Measurements from ENCODE around the gene CECR2. TPM values are rescaled to one million over a fixed set of nuclear protein-coding genes. Genes with fewer than 3 reads are reported as not detected.
A peak's percentile ranks its signal among the peaks of the same experiment; 100 is the strongest.

The CECR2 gene
- total and polyA plus RNA-seq, 2 of the 8 experiments (the other 6 are each of a cell fraction or from before 2014, with no cell fraction given), result 18.3 to 123 TPM

DNA sequence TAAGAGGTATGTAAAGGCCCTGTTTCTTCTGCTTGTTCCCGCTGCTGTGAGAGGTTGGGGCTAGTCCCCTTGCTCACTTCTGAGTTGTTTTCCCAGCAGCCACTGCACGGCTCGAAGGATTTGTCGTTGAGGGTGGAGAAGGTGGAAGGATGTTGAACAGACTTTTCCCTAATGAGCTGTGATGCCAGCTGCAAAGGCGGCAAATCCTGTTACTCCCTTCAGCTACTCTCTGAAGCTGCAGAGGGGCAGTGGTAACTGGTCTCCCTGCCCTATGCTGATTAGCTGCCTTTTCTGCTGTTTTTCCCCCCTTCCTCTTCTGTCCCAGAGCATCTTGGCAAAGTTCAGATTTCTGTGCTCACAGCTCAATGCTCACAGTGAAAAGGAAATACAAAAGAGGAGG, 103.7 kb downstream of the CECR2 start:
- no peaks in the 10 kb centered on the region for H3K9me3 ChIP-seq (ENCODE audit: insufficient read depth in 2 of 2, low read depth in 1 of 2, low read length in 1 of 2)
- H3K23ac ChIP-seq (ENCODE audit: insufficient read length), result no peak overlapping the region
- H2BK5ac ChIP-seq (ENCODE audit: low read depth, low read length), result 0 out of 2 replicates have a peak overlapping the region, but pooled peaks have one; percentile 57
- no peak overlapping the region for H3K18ac ChIP-seq (ENCODE audit: extremely low read depth, low read length)
- DNase-seq (ENCODE audit: low read depth in 1 of 2, low spot score in 2 of 2) (no peak), FAIRE-seq (no peak)
- H2AK5ac ChIP-seq (ENCODE audit: low read depth, low read length), result no peak overlapping the region
- H2BK15ac ChIP-seq (ENCODE audit: low read length), result no peak overlapping the region
- H3K27me3 ChIP-seq (replicated peaks in 1 of 4; ENCODE audit: control insufficient read depth in 3 of 4, extremely low read depth in 1 of 4, insufficient read depth in 3 of 4, low read length in 3 of 4), result no peaks in the 10 kb centered on the region
- peaks cover 25 to 39% of the 10 kb centered on the region in 2 experiments for H4K20me1 ChIP-seq (replicated peaks in 1 of 2; ENCODE audit: control insufficient read depth in 1 of 2, insufficient read depth in 2 of 2, low read length in 2 of 2)
- ChIA-PET POLR2A (ENCODE audit: partially characterized antibody) (interaction anchor here (0.8 to 1.9 kb wide), 4 partner anchors 8 to 107 kb away, joined by 3 read pairs; no protein-coding TSS in a partner anchor), CTCF (ENCODE audit: partially characterized antibody) (interaction anchor here (0.6 to 1.0 kb wide), 2 partner anchors 32 to 46 kb away, joined by 3 read pairs; no protein-coding TSS in a partner anchor)
- H2BK120ac ChIP-seq (replicated peaks; ENCODE audit: low read depth, low read length), result no peak overlapping the region
- no peak overlapping the region for H4K91ac ChIP-seq (replicated peaks; ENCODE audit: insufficient read length, low read length)
- no peak overlapping the region for H3K56ac ChIP-seq (replicated peaks; ENCODE audit: insufficient read length, low read depth, low read length)
- no peak overlapping the region for H3K4ac ChIP-seq (replicated peaks; ENCODE audit: insufficient read length, low read depth, low read length)
- 0 out of 2 replicates have a peak overlapping the region, but pooled peaks have one; percentile 20 for H2BK12ac ChIP-seq (ENCODE audit: low read depth, low read length)
- peaks cover 0 to 8% (median 0%) of the 10 kb centered on the region in 4 experiments; a peak in 3 of 8 replicates for H3K36me3 ChIP-seq (ENCODE audit: control insufficient read depth in 2 of 4, insufficient read depth in 4 of 4, low read length in 3 of 4)
- peaks cover 34 to 100% of the 10 kb centered on the region in 2 experiments for H3K79me2 ChIP-seq (ENCODE audit: control insufficient read depth in 1 of 2, insufficient read depth in 2 of 2, low read length in 2 of 2)
- no peaks in the 10 kb centered on the region for H3K23me2 ChIP-seq (ENCODE audit: low read depth, low read length)
- H2AFZ ChIP-seq (ENCODE audit: low read length), result no peak overlapping the region
- H4K8ac ChIP-seq (ENCODE audit: extremely low read depth, insufficient read depth, low read length), result no peak overlapping the region
- H3K4me3 ChIP-seq (ENCODE audit: extremely low read depth in 1 of 4, insufficient read depth in 2 of 4, low read depth in 3 of 4, low read length in 4 of 4), result no peak overlapping the region
- 86% methylated on average over 5 of the region's 5 CpGs; no CpG with 5 or more reads in 1 of the 2 experiments for WGBS, 2 experiments (ENCODE audit: extremely low coverage in 1 of 2, insufficient coverage in 1 of 2, insufficient read length in 1 of 2, insufficient replicate concordance in 2 of 2, low coverage in 1 of 2, low lambda C conversion rate in 2 of 2, missing lambda C conversion rate in 1 of 2)
- no peak overlapping the region for H4K5ac ChIP-seq (ENCODE audit: insufficient read length, low read depth, low read length)
- peaks cover 6% of the 10 kb centered on the region for H3K79me1 ChIP-seq (ENCODE audit: low read depth, low read length)
- no peak overlapping the region for H3K4me2 ChIP-seq (ENCODE audit: insufficient read depth in 1 of 2, low read depth in 2 of 2, low read length in 2 of 2)
- H2BK20ac ChIP-seq (ENCODE audit: low read length), result no peak overlapping the region
- H3K27ac ChIP-seq (ENCODE audit: low read depth, low read length), result no peak overlapping the region
- no peak overlapping the region for H3K14ac ChIP-seq (ENCODE audit: insufficient read length)
- peaks cover 4 to 22% (median 17%) of the 10 kb centered on the region in 4 experiments for H3K4me1 ChIP-seq (replicated peaks in 1 of 4; ENCODE audit: control insufficient read depth in 3 of 4, insufficient read depth in 4 of 4, low read length in 3 of 4)
- no peak overlapping the region; a peak in 1 of 7 replicates for H3K9ac ChIP-seq (replicated peaks in 1 of 4; ENCODE audit: extremely low read depth in 1 of 4, low read depth in 3 of 4, low read length in 3 of 4)
- no peak for TF ChIP-seq FOSL1 (IDR thresholded peaks at IDR 0.05; ENCODE audit: insufficient read depth, low read depth, low read length)
- TF ChIP-seq POLR2AphosphoS5 (IDR thresholded peaks at IDR 0.05; ENCODE audit: low read depth, low read length), result no peak
- no peak for TF ChIP-seq KDM1A (IDR thresholded peaks at IDR 0.05; ENCODE audit: borderline replicate concordance, low read length)
- no peak for TF ChIP-seq KDM5A (IDR thresholded peaks at IDR 0.05; ENCODE audit: low read length)
- no peak for TF ChIP-seq CHD1 (IDR thresholded peaks at IDR 0.05; ENCODE audit: low read depth, low read length)
- no peak for TF ChIP-seq TBP (IDR thresholded peaks at IDR 0.05; ENCODE audit: low read depth, low read length)
- TF ChIP-seq, protein P1, sequence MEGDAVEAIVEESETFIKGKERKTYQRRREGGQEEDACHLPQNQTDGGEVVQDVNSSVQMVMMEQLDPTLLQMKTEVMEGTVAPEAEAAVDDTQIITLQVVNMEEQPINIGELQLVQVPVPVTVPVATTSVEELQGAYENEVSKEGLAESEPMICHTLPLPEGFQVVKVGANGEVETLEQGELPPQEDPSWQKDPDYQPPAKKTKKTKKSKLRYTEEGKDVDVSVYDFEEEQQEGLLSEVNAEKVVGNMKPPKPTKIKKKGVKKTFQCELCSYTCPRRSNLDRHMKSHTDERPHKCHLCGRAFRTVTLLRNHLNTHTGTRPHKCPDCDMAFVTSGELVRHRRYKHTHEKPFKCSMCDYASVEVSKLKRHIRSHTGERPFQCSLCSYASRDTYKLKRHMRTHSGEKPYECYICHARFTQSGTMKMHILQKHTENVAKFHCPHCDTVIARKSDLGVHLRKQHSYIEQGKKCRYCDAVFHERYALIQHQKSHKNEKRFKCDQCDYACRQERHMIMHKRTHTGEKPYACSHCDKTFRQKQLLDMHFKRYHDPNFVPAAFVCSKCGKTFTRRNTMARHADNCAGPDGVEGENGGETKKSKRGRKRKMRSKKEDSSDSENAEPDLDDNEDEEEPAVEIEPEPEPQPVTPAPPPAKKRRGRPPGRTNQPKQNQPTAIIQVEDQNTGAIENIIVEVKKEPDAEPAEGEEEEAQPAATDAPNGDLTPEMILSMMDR (IDR thresholded peaks at IDR 0.05; ENCODE audit: control extremely low read depth in 1 of 3, insufficient read depth in 1 of 3, low read depth in 1 of 3, low read length in 3 of 3), result no peak
- TF ChIP-seq PHF8 (conservative IDR thresholded peaks at IDR 0.05; ENCODE audit: low read depth, low read length), result no peak
- no peak for TF ChIP-seq SAP30 (IDR thresholded peaks at IDR 0.05; ENCODE audit: insufficient read depth, insufficient replicate concordance, low read length)
- TF ChIP-seq POU5F1 (IDR thresholded peaks at IDR 0.05; ENCODE audit: low read depth, low read length), result no peak
- TF ChIP-seq EP300 (IDR thresholded peaks at IDR 0.05; ENCODE audit: borderline replicate concordance in 1 of 2, low read depth in 2 of 2, low read length in 2 of 2), result no peak
